Stimulated activated naive B cell treated with anti-CD40 and anti-IgM and Interleukin-4, amounts not matched to agents 10 μg/mL and 1 μg/mL and 100 μg/mL, for 72 hours (primary cell): ENCODE data around the gene RGS5.

Source experiments
- ATAC-seq, 2 donors: fragments of 150-1000 bp; cut with Tn5 transposase; replicated peaks; 2 replicates each; pipeline ENCODE4 v1.10.0; 2021; ENCODE audit warnings: moderate library complexity in 1 of 2
- DNase-seq: peaks from one replicate; pipeline ENCODE4 v3.0.0; 2021
- H3K27ac Mint-ChIP-seq: one replicate; pipeline ENCODE4 v1.8.0; 2022; ENCODE audit warnings: mild to moderate bottlenecking, mixed read lengths
- H3K27me3 Mint-ChIP-seq, 2 donors: one replicate each; pipeline ENCODE4 v1.8.0; 2022; ENCODE audit warnings: mixed read lengths in 2 of 2
- H3K36me3 Mint-ChIP-seq, 2 donors: one replicate each; pipeline ENCODE4 v1.8.0; 2022; ENCODE audit warnings: mixed read lengths in 2 of 2, mild to moderate bottlenecking in 1 of 2
- H3K4me1 Mint-ChIP-seq, 2 donors: one replicate each; pipeline ENCODE4 v1.8.0; 2022; ENCODE audit warnings: mixed read lengths in 2 of 2, mild to moderate bottlenecking in 1 of 2
- H3K4me3 Mint-ChIP-seq, 2 donors: one replicate each; pipeline ENCODE4 v1.8.0; 2022; ENCODE audit warnings: mild to moderate bottlenecking in 2 of 2, mixed read lengths in 2 of 2, moderate library complexity in 1 of 2
- H3K9me3 Mint-ChIP-seq, 2 donors: one replicate each; pipeline ENCODE4 v1.8.0; 2022; ENCODE audit warnings: mixed read lengths in 2 of 2, mild to moderate bottlenecking in 1 of 2

The RGS5 gene

GRCh38 chr1:163104385-163105099 is 98.2 kb downstream of the RGS5 start:
- no peak overlapping the region for H3K27ac Mint-ChIP-seq
- H3K4me3 Mint-ChIP-seq, result no peak overlapping the region
- no peak for ATAC-seq
- H3K27me3 Mint-ChIP-seq, result peaks cover 0 to 9% of the 10 kb centered on the region in 2 donors
- DNase-seq, result no peak
- H3K9me3 Mint-ChIP-seq, result peaks cover 0 to 4% of the 10 kb centered on the region in 2 donors
- no peaks in the 10 kb centered on the region for H3K36me3 Mint-ChIP-seq
- H3K4me1 Mint-ChIP-seq, result no peaks in the 10 kb centered on the region

- Mint-ChIP-seq H3K9me3 (no peaks in the 10 kb centered on the region), H3K4me3 (no peak overlapping the region), H3K27me3 (peaks cover 0 to 9% of the 10 kb centered on the region in 2 donors), H3K27ac (no peak overlapping the region), H3K36me3 (no peaks in the 10 kb centered on the region), H3K4me1 (no peaks in the 10 kb centered on the region)
- ATAC-seq, result no peak
- DNase-seq, result no peak
Observed at GRCh38 chr1:163102590-163102989, 100.1 kb downstream of the RGS5 start.

- Mint-ChIP-seq H3K36me3 (no peaks in the 10 kb centered on the region), H3K4me3 (no peak overlapping the region), H3K4me1 (no peaks in the 10 kb centered on the region), H3K27me3 (peaks cover 3 to 6% of the 10 kb centered on the region in 2 donors), H3K9me3 (no peaks in the 10 kb centered on the region), H3K27ac (no peak overlapping the region)
- ATAC-seq, result no peak
- no peak for DNase-seq
Observed at GRCh38 chr1:163095213-163095612, 107.5 kb downstream of the RGS5 start.

GRCh38 chr1:163094589-163094988 is 108.1 kb downstream of the RGS5 start:
- Mint-ChIP-seq H3K4me1 (no peaks in the 10 kb centered on the region), H3K27me3 (peaks cover 3 to 6% of the 10 kb centered on the region in 2 donors), H3K36me3 (no peaks in the 10 kb centered on the region), H3K4me3 (no peak overlapping the region), H3K9me3 (no peaks in the 10 kb centered on the region), H3K27ac (no peak overlapping the region)
- ATAC-seq, result no peak
- no peak for DNase-seq

- DNase-seq (no peak), ATAC-seq (no peak)
- Mint-ChIP-seq H3K9me3 (peaks cover under 1% of the 10 kb centered on the region in 2 donors), H3K4me1 (no peaks in the 10 kb centered on the region), H3K36me3 (no peaks in the 10 kb centered on the region), H3K27ac (no peak overlapping the region), H3K27me3 (peaks cover 4 to 6% of the 10 kb centered on the region in 2 donors), H3K4me3 (no peak overlapping the region)
Observed at GRCh38 chr1:163094182-163094581, 108.5 kb downstream of the RGS5 start.

GRCh38 chr1:163093579-163093978 is 109.1 kb downstream of the RGS5 start:
- peaks cover 6 to 7% of the 10 kb centered on the region in 2 donors for H3K27me3 Mint-ChIP-seq

GRCh38 chr1:163093169-163093568 is 109.5 kb downstream of the RGS5 start:
- H3K27me3 Mint-ChIP-seq, result peaks cover 6 to 7% of the 10 kb centered on the region in 2 donors
- H3K36me3 Mint-ChIP-seq, result no peaks in the 10 kb centered on the region
- no peaks in the 10 kb centered on the region for H3K4me1 Mint-ChIP-seq
- ATAC-seq (no peak), DNase-seq (no peak)
- peaks cover 4% of the 10 kb centered on the region in 2 donors for H3K9me3 Mint-ChIP-seq
- no peak overlapping the region for H3K27ac Mint-ChIP-seq
- H3K4me3 Mint-ChIP-seq, result no peak overlapping the region

More at GRCh38 chr1:163093579-163093978, 109.1 kb downstream of the RGS5 start:
- H3K4me3 Mint-ChIP-seq, result no peak overlapping the region
- H3K4me1 Mint-ChIP-seq, result no peaks in the 10 kb centered on the region
- H3K36me3 Mint-ChIP-seq, result no peaks in the 10 kb centered on the region
- no peak for DNase-seq
- H3K9me3 Mint-ChIP-seq, result peaks cover 4% of the 10 kb centered on the region in 2 donors
- ATAC-seq, result no peak
- H3K27ac Mint-ChIP-seq, result no peak overlapping the region
